GM18526 (cell line): ENCODE data around the gene VPS41.

Source experiments
- POLR2A ChIP-seq: IDR thresholded peaks from 3 replicates; pipeline ENCODE4 v1.6.1; 2011; ENCODE audit not compliant: insufficient read length; ENCODE audit errors: extremely low read depth

The VPS41 gene

GRCh38 chr7:38743899-38744298, 165.1 kb downstream of the VPS41 start:
- TF ChIP-seq POLR2A: no peak

DNA sequence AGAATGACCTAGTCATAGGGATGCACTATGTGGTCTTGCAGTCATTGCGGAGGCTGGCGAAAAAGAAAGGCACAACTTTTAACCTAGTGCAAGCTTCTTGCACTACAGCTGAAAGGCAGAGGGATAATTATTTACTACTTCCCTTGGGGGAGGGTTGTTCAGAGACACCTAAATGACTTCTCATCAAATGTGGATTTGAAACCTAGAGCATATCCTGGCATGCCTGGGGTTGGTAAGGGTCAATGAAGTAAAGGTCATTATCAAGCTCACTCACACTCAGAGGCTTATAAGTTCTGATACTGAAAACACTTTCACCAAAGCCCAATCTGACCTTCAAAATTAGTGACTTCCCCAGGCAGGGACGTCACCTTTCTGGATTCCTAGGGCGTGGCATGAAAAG, 168.9 kb downstream of the VPS41 start:
- no peak for TF ChIP-seq POLR2A

- TF ChIP-seq POLR2A: no peak
Observed at GRCh38 chr7:38736138-38736537, 172.9 kb downstream of the VPS41 start.

DNA sequence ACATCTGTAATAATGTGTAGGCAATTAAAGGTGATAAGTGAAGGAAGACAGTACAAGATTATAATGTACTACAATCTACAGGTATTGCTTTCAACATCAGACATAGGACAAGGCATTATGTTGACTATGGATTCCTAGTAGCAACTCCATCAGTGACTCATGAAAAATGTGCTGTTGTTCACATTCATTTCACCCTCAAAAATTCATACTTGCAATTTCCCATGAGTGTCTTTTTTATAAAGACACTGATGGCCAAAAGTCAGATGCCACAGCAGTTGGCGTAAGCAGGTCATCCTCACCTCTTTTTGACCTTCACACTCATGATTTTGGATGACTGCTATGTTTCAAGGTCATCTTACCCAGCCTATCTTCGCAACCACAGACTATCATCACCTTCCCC, 177.8 kb downstream of the VPS41 start:
- no peak for TF ChIP-seq POLR2A

GRCh38 chr7:38728145-38728544, 180.8 kb downstream of the VPS41 start:
- TF ChIP-seq POLR2A: no peak

DNA sequence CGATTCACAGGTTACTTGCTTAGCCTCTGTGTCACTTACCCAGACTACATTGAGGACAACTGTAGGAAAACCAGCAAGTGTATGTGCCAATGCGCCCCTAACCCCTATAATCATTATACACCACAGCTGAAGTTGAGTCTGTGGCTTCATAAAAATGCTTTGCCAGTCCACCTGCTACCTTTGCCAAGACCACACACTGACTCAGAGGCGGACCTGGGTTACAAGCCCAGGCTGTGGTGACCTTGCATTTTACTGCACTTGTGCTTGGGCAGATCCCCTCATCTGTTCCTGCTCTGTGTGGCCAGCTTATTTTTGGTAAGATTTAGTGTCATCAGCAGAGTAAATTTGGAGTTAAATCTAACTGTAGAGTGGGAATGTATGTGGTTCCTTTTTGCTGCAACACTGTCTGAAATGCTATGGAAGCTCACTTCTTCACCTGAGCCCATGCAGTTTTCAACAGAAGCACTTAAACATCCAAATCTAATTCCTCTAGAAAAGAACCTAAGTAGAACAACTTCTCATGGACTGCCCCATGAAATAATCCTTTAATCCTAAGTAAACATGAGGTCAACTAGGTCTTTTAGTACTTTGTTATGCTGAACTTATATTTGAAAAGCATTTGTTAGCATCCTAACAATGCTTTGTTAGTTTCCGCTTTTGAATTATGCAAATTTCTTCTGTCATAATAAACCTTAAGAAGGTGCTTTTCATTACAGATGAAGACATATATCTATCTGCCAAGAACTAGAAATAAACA, 181.6 kb downstream of the VPS41 start:
- TF ChIP-seq POLR2A: no peak

- TF ChIP-seq POLR2A: no peak
Observed at GRCh38 chr7:38723327-38723726, 185.7 kb downstream of the VPS41 start.

GRCh38 chr7:38716397-38716796, 192.6 kb downstream of the VPS41 start:
- TF ChIP-seq POLR2A: no peak

GRCh38 chr7:38709123-38709522, 199.9 kb downstream of the VPS41 start:
- TF ChIP-seq POLR2A: no peak

GRCh38 chr7:38704751-38705150, 204.2 kb downstream of the VPS41 start:
- TF ChIP-seq POLR2A: no peak

DNA sequence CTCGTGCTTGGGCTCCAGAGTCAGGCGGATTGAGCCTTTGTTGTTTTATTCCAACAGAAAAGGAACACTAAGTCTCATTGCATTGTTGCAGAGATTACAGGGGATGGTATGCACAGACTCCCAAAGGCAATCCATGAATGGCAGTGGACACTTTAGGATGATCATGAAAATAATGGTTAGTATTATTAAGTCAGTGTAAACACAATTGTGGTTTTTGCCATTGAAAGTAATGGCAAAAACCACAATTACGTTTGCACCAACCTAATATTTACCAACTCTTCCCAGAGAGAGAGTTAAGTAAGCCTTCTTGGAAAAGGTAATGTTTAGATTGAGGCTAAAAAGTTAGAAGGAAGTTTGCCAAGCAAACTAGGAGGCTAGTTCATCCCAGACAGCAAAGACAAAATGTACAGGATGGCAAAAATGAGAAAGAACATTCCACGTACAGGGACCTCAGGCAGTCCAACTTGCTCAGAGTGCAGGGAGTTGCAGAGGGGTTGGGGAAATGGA, 204.9 kb downstream of the VPS41 start:
- no peak for TF ChIP-seq POLR2A

GRCh38 chr7:38703093-38703492, 205.9 kb downstream of the VPS41 start:
- no peak for TF ChIP-seq POLR2A

GRCh38 chr7:38702002-38702535, 206.9 kb downstream of the VPS41 start:
- TF ChIP-seq POLR2A: no peak

DNA sequence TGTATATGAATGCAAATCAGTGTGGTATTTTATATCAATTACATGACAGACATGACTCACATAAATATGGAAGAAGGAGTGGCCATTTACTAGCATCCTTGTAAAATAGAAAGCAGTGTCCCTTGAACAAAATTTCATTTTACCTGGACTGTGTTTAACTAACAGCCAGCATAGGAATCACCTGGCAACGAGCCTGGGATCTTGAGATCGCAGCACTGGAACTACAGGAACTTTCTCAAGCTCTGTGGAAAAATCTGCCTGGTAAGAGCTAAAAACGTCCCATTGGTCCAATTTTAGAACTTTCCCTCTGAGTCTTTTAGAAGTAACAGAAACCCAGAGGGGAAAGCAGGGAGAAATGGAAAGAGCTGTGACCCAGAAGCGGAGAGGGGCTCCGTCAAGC, 208.9 kb downstream of the VPS41 start:
- no peak for TF ChIP-seq POLR2A

DNA sequence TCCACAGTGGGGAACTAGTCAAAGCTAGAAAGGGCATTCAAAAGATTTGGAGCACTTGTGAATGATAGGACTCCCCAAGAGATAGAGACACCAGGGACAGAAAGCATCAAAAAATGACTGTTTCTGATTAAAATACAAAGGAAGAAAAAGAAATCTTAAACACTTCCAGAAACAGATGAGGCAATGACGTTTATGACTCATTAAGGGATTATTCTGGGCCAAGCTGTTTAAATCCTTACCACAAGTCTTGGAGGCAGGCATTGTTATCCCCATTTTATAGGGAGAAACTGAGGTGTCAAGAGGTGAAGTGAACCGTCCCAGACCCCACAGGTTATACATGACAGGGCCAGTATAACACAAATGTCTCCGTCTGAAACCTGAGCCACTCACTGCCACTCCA, 209.5 kb downstream of the VPS41 start:
- no peak for TF ChIP-seq POLR2A

- TF ChIP-seq POLR2A: no peak
Observed at GRCh38 chr7:38694326-38694725, 214.7 kb downstream of the VPS41 start.

DNA sequence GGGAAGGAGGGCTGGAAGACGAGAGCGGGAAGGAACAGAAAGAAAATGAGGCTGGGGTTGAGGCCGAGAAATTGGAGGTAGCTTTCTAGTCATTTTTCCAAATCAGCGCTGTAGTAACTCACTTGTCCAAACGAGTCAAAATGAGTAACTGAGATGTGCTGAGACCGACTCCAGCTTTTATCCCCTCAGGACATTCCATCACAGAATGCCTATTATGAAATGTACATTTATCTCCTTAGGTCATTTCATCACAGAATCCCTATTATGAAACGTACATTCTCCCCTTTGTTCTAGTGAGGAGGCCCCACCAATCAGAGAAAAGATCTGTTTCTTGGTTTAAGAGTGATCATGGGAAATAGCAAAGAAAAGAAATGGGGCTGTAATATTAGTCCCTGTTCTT, 222.1 kb downstream of the VPS41 start:
- no peak for TF ChIP-seq POLR2A
